Measurements from ENCODE around the gene VSIG10L2.

VSIG10L2 gene

GRCh38 chr11:125954123-125954944 is 8.5 kb downstream of the VSIG10L2 start:
- no peak for TF ChIP-seq CTCF (IDR thresholded peaks at IDR 0.05; ENCODE audit: low read depth, low read length)
- in situ Hi-C loops (cut with HindIII; ENCODE audit: low sequenced_read_pairs), result no loop called here
- no peak for DNase-seq (ENCODE audit: low read depth, low spot score)
- no peak overlapping the region for H3K4me3 ChIP-seq (ENCODE audit: low read depth, low read length)

DNA sequence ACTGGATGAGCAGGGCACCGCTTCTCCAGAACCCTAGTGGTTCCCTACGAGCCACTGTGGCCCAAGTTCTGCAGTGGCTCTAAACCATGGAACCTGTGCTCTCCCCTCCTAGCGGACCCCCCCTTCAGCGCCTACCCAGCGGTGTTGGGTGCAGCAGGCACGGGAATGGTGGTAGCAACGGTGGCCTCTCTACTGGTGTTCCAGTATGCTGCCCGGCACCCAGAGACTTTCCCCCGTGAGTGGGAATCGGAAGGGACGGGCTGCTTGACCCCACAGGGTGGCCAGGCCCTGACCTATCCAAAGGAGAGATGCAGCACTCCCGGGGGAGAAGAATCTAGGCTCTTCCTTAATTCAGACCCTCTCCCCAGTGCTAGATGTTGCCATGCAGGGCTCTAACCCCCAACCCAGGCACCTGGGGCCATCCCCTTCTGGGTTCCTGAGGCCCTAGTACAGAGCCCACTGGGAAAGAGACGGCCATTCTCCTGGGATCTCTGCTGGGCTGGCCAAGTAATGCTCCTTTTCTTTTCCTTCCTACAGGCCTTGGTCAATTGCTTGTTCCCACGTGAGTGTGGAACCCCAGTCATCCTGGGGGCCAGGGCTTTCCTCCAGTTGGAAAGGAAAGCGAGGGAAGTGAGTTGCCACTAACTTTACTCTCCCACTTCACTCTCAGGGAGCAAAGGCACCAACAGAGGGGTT is 9.2 kb downstream of the VSIG10L2 start:
- H3K4me3 ChIP-seq (ENCODE audit: low read depth, low read length), result no peak overlapping the region
- no peak for TF ChIP-seq CTCF (IDR thresholded peaks at IDR 0.05; ENCODE audit: low read depth, low read length)
- in situ Hi-C loops (cut with HindIII; ENCODE audit: low sequenced_read_pairs), result no loop called here
- no peak for DNase-seq (ENCODE audit: low read depth, low spot score)

DNA sequence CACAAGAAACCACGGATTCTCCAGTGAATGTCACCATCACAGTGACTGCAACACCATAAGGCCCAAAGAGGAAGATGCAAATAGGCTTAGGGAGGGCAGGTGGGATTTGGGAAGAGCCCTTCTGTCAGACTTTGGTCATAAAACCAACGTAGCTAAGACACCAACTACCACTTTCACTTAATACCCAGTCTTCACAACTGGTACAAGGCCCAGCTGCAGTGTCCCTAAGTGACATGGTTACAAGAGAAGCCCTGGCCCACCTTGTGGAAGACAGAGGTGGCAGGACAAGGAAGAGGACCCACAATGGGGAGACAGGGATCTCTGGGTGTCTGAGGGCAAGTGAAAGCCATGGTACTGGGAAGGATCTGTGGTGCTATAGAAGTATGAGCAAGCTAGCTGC is 10.0 kb downstream of the VSIG10L2 start:
- DNase-seq (ENCODE audit: low read depth, low spot score), result no peak
- no peak overlapping the region for H3K4me3 ChIP-seq (ENCODE audit: low read depth, low read length)
- in situ Hi-C loops (cut with HindIII; ENCODE audit: low sequenced_read_pairs), result no loop called here
- no peak for TF ChIP-seq CTCF (IDR thresholded peaks at IDR 0.05; ENCODE audit: low read depth, low read length)

DNA sequence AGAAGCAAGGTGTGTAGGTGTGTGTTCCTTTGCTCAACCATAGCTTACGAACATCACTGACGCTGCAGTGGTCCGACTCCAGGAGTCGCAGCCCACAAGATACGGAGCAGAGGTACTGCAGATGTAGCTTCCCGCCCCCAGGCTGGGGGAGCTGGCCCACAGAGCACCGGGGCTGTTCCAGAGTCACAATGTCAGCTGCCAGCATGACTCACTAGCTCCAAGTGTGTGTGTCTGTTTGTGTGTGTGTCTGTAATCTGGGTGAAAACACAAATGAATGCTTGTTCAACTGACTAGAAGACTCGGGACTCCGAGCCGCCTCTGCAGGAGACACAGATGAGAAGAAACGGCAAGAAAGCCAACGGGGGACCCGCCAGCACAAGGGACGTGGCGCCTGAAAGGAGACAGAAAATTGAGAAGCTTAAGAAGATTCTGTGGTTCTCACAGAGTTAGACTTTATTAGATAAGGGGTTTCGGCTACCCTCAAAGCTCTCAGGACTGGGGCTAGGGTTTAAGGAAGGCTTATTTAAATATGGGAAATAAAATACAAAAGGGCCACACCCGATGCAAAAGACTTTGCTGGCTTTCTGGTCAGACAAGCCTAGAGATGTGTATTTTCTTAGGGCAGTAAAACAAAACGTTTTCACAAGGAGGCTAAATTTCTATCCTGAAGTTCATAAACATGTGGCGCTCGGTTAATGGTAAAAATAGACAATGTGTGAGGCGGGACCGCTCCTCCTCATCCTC is 10.7 kb downstream of the VSIG10L2 start:
- no peak for TF ChIP-seq CTCF (IDR thresholded peaks at IDR 0.05; ENCODE audit: low read depth, low read length)
- no peak overlapping the region for H3K4me3 ChIP-seq (ENCODE audit: low read depth, low read length)
- in situ Hi-C loops (cut with HindIII; ENCODE audit: low sequenced_read_pairs), result no loop called here
- no peak for DNase-seq (ENCODE audit: low read depth, low spot score)

- in situ Hi-C loops (cut with HindIII; ENCODE audit: low sequenced_read_pairs), result no loop called here
- TF ChIP-seq CTCF (IDR thresholded peaks at IDR 0.05; ENCODE audit: low read depth, low read length), result no peak
- no peak for DNase-seq (ENCODE audit: low read depth, low spot score)
- no peak overlapping the region for H3K4me3 ChIP-seq (ENCODE audit: low read depth, low read length)
These were observed 11.9 kb downstream of the VSIG10L2 start for GRCh38 chr11:125957618-125958332.

DNA sequence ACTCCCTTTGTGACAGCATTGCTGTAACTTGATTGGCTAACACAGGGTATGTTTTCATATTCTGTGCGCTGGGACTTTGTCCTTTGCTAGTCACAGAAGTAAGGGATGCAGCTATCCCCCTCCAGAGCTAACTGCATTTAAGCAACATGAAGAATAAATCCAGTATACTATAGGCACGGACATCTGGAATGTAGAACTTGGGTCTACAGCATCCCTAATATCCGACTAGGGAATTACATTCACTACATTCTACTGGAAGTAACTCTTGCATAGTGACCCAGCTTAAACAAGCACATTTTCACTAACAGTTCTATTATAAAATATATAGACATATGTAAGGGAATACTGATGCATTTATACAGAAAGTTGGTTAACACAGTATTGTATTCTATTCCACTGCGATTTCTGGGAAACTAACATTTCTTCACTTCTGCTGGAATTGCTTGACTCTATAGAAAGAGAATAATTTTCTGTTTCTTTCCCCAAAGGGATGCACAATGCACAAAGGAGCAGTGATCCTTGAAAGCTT is 13.1 kb downstream of the VSIG10L2 start:
- no peak for TF ChIP-seq CTCF (IDR thresholded peaks at IDR 0.05; ENCODE audit: low read depth, low read length)
- no peak overlapping the region for H3K4me3 ChIP-seq (ENCODE audit: low read depth, low read length)
- in situ Hi-C loops (cut with HindIII; ENCODE audit: low sequenced_read_pairs), result no loop called here
- no peak for DNase-seq (ENCODE audit: low read depth, low spot score)

Measured in astrocyte of the spinal cord (primary cell).